ENCODE measurements around the gene SGPL1. TPM values are rescaled to one million over a fixed set of nuclear protein-coding genes. Genes with fewer than 3 reads are reported as not detected.

The SGPL1 gene
- total RNA-seq, 1 experiment from 2014 or later, result 52.6 TPM

DNA sequence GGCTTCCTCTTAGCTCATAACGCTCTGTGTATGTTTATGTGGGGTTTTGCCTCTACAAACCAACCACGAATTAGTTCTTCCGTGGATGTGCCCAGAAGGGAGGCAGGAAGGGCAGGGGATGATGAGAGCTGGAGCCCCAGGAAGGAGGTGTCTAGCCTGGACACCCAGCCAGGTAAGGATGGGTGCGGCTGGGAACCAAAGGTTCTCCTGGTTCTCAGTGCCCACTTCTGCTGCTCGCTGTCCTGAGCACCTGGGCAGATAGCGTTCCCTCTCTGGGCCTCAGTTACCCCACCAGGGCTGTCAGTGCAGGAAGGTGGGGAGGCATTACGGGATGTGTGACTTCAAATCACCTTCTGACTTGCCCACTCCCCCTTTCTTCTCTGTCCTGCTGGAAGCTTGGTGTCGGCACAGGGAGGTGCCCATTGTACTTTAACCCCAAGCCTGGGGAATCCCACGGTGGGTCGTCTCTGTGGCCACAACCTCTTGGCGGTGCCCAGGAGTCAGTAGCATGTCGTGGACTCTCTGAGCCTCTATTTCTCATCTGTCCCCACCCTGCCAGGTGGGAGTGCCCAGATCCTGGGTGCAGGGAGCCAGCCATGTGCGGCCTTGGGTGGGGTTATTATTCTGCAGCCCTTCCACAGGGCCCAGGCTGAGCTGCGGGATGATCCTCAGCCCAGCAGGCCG is 91.3 kb downstream of the SGPL1 start:
- Histone ChIP-seq H2AFZ (ENCODE audit: low read length) (no peak overlapping the region), H2BK20ac (ENCODE audit: low read depth, low read length, poor library complexity, severe bottlenecking) (no peak overlapping the region), H4K5ac (ENCODE audit: insufficient read length, low read depth, low read length) (no peak overlapping the region), H3K27ac (ENCODE audit: insufficient read length, low read depth, low read length) (no peak overlapping the region), H2BK15ac (ENCODE audit: low read depth, low read length) (no peak overlapping the region), H3K4me2 (ENCODE audit: insufficient read depth, insufficient read length, low read length) (no peak overlapping the region), H3K23ac (ENCODE audit: insufficient read length, low read depth, low read length) (no peak overlapping the region), H4K91ac (ENCODE audit: insufficient read length, low read depth, low read length) (no peak overlapping the region), H3K27me3 (ENCODE audit: insufficient read depth, low read length) (no peaks in the 10 kb centered on the region), H2BK120ac (ENCODE audit: low read depth, low read length, poor library complexity, severe bottlenecking) (no peak overlapping the region), H3K4ac (ENCODE audit: low read depth, low read length) (no peak overlapping the region), H2BK5ac (ENCODE audit: insufficient read length, low read length) (no peak overlapping the region), H3K79me2 (ENCODE audit: insufficient read depth, low read length) (no peaks in the 10 kb centered on the region), H3K9me3 (ENCODE audit: control insufficient read depth, low read depth, low read length) (no peaks in the 10 kb centered on the region), H3K79me1 (ENCODE audit: insufficient read depth, low read depth, low read length, poor library complexity, severe bottlenecking) (no peaks in the 10 kb centered on the region), H3K4me1 (ENCODE audit: insufficient read depth, low read length) (no peaks in the 10 kb centered on the region), H3T11ph (ENCODE audit: low read length) (no peak overlapping the region), H4K8ac (replicated peaks; ENCODE audit: insufficient read length, low read depth, low read length) (no peak overlapping the region), H3K56ac (ENCODE audit: insufficient read length, low read depth, low read length) (no peak overlapping the region), H3K18ac (ENCODE audit: insufficient read length, low read depth, low read length) (no peak overlapping the region), H3K14ac (ENCODE audit: insufficient read depth, low read length) (no peak overlapping the region), H3K9ac (ENCODE audit: extremely low read depth, insufficient read length, low read length) (no peak overlapping the region), H2BK12ac (ENCODE audit: insufficient read length, low read depth, low read length) (no peak overlapping the region), H3K23me2 (ENCODE audit: insufficient read length, low read depth, low read length, poor library complexity, severe bottlenecking) (no peaks in the 10 kb centered on the region), H2AK5ac (ENCODE audit: insufficient read length, low read length) (no peak overlapping the region), H4K20me1 (ENCODE audit: control insufficient read depth, insufficient read depth, insufficient read length) (no peaks in the 10 kb centered on the region)
- Mint-ChIP-seq H3K36me3 (ENCODE audit: insufficient read depth in 1 of 3, low read depth in 3 of 3) (no peaks in the 10 kb centered on the region), H3K4me3 (no peak overlapping the region), H3K27ac (no peak overlapping the region), H3K9me3 (peaks cover 0 to 2% of the 10 kb centered on the region in 2 experiments; a peak in 1 of 5 replicates), H3K27me3 (ENCODE audit: low read depth) (peaks cover 2% of the 10 kb centered on the region), H3K4me1 (peaks cover 6 to 8% of the 10 kb centered on the region in 2 experiments)
- WGBS (ENCODE audit: extremely low coverage, insufficient read length, low lambda C conversion rate), result no CpG with 5 or more reads among the region's 15 CpGs
- no peak for TF ChIP-seq CTCF (conservative IDR thresholded peaks at IDR 0.05)
- no peak for DNase-seq
